Left colon (tissue), 2 donors: ENCODE results near the gene SLC38A3. TPM values are rescaled to one million over a fixed set of nuclear protein-coding genes. Genes with fewer than 3 reads are reported as not detected.

Source experiments
- ATAC-seq: fragments of 200-7000 bp; cut with Tn5 transposase; one replicate; pipeline ENCODE4 v1.9.1; 2020; ENCODE audit warnings: mild to moderate bottlenecking, moderate library complexity
- DNase-seq, 2 donors: peaks; one replicate each; pipeline ENCODE4 v3.0.0-alpha.2; 2020
- intact Hi-C, 2 donors: fragments of 100-400 bp; cut with DNase I in 1 of 2; cut with micrococcal nuclease in 1 of 2; formaldehyde crosslinking; loops; one replicate each; pipeline versions ENCODE4 v1.11.2 to v1.14.0; 2022; cut with DNase I, micrococcal nuclease
- total RNA-seq, 2 donors: library from RNA; stranded (reverse); fragmentation: NEBNext Ultra II Directional; extraction: Animal tissue kit (Norgen Biotek cat#: 25700); gene quantifications; one replicate each; pipeline ENCODE4 v1.2.1, GENCODE V29; 2021
- donor health status: DM: no; HTN: no; CAD: no.
- donor health status: DM: yes; HTN: yes; CAD: no.

Gene SLC38A3
- total RNA-seq, 2 donors from 2014 or later = not detected

DNA sequence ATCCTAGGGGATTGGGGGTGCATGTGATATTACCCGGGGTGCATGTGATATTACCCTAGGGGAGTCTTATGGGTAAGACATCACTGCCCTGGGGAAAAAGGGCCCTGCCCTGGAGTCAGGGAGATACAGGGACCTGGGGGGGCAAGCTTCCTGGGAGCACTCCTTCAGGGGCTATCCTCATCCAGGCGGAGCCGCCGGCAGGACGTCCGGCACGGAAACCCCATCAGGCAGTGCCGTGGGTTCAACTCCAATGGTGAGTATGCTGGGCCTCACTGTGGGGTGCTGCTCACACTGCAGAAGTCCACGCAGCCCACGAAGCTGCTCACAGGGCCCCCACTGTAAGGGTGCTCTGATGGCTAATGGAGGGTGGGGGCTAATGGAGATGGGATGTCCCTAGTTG is 19.0 kb upstream of the SLC38A3 start:
- intact Hi-C loops = loop anchor here in 1 of 2 donors (2.0 kb wide), 1 partner anchor 63 kb away; no protein-coding TSS in a partner anchor
- DNase-seq (no peak), ATAC-seq (no peak)

DNA sequence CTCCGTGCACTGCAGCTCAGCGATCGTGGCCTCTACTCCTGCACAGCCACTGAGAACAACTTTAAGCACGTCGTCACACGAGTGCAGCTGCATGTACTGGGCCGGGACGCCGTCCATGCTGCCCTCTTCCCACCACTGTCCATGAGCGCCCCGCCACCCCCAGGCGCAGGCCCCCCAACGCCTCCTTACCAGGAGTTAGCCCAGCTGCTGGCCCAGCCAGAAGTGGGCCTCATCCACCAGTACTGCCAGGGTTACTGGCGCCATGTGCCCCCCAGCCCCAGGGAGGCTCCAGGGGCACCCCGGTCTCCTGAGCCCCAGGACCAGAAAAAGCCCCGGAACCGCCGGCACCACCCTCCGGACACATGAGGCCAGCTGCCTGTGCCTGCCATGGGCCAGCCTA is 17.3 kb upstream of the SLC38A3 start:
- ATAC-seq (no peak), DNase-seq (no peak)
- intact Hi-C loops = loop anchor here in 1 of 2 donors (2.0 kb wide), 1 partner anchor 65 kb away; no protein-coding TSS in a partner anchor

DNA sequence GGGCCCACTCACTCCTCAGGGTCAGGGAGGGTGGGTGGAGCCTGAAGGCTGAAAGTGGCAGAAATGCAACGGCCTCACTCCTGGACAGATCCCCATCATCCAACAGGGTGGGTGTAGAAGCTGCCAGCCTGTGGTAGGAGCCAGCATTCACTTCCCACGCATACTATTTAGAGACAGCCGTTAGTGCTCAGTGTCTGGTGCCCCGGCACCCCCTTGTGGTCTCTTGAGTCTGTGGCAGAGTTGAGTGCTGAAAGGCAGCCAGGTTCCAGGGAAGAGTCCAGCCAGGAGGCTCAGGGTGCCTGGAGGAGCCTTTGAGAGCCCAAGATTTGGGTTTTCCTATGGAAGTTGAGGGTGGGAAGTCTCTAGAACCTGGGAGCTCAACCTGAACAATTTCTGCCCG is 15.8 kb upstream of the SLC38A3 start:
- ATAC-seq = peak; percentile 87
- intact Hi-C loops = no loop called here

DNA sequence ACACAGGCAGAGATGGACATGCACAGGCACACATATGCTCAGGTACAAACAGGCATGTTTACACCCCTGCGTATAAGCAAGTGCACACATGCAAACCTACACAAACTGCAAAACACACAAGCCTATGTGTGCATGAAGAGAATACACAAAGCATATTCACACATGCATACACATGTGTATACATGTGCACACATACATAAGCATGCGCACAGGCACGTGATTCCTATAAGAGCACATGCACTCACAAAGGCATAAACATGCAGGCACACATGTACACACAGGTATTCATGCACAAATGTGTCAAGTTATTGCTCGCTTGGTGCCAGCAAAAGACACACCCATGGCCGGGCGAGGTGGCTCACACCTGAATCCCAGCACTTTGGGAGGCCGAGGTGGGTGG is 15.1 kb upstream of the SLC38A3 start:
- ATAC-seq (no peak), DNase-seq (no peak)
- intact Hi-C loops = loop anchor here (5.0 to 10.0 kb wide), 2 partner anchors 82 to 85 kb away; partner anchors contain the start of gene LSMEM2 (in 1 of the 2)

More for the DNA sequence above, 15.8 kb upstream of the SLC38A3 start:
- peak; percentile 59 to 80 for DNase-seq

DNA sequence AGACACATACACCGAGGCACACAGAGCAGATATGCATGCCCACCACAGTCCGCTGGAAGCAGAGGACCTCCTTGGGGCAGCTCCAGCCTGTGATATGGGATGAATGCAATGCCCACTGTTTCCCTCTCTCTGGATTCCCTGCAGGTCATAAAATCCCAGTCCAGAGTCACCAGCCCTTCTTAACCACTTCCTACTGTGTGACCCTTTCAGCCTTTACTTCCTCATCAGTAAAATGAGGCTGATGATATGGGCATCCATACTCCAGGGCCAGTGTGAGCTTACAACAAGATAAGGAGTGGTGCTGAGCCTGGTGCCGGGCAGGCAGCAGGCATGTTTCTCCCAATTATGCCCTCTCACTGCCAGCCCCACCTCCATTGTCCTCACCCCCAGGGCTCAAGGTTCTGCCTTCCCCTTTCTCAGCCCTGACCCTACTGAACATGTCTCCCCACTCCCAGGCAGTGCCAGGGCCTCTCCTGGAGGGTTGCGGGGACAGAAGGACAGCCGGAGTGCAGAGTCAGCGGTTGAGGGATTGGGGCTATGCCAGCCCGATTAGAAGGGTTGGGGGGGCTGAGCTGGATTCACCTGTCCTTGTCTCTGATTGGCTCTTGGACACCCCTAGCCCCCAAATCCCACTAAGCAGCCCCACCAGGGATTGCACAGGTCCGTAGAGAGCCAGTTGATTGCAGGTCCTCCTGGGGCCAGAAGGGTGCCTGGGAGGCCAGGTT is 14.0 kb upstream of the SLC38A3 start, which contains the start of gene GNAT1:
GNAT1 (plus strand) TSS at position 675 of the 725 bp plus-strand sequence. CDS start 116 bp downstream, outside the sequence.
- DNase-seq = no peak
- peak; percentile 22 for ATAC-seq
- intact Hi-C loops = loop anchor here (5.0 to 10.0 kb wide), 2 partner anchors 81 to 84 kb away; partner anchors contain the start of gene LSMEM2 (in 1 of the 2)

DNA sequence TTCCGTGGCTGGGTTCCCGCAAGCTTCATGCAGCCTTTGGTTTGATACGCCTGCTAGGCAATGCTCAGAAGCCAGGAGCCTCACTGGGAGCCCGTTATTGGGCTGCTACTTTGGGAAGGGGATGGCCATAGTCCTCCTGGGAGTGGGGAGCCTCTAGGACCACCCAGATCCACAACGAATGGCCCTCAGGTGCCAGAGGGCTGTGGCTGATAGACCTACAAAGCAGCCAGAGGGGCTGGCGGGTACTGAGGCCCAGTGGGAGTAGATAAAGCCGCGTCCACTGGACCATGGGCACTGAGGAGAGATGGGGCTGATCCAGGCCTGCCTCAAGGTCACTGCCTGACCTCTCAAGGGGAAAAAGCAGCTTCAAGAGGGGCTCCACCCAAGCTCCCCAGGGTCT is 12.9 kb upstream of the SLC38A3 start:
- DNase-seq (no peak), ATAC-seq (no peak)
- intact Hi-C loops = loop anchor here (5.0 to 10.0 kb wide), 2 partner anchors 80 to 83 kb away; partner anchors contain the start of gene LSMEM2 (in 1 of the 2)

DNA sequence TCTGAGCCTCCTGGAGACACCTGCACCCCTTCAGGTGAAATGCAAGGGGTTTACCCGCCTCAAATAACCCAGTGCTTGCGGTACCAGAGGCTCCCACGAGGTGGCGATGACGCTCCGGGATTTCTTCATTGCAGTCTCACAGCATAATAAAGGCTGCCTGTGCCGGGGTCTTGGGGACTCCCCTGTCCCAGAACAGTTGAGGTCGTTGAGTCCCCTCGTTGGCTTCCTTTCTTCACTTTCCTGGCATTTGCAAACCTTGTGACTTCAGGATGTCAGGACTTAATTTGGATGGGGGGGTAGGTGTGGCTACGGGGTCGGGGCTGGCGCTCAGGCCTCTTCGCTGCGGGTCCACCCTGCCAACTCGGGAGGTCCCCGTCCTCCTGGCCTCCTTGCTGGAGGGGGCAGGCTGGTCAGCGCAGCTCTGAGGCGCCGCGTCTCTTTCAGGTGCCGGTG is 12.4 kb upstream of the SLC38A3 start:
- DNase-seq (peak in 1 of 2 donors; percentile 78), ATAC-seq (peak; percentile 39)
- intact Hi-C loops = loop anchor here (5.0 to 10.0 kb wide), 2 partner anchors 80 to 82 kb away; partner anchors contain the start of gene LSMEM2 (in 1 of the 2)

DNA sequence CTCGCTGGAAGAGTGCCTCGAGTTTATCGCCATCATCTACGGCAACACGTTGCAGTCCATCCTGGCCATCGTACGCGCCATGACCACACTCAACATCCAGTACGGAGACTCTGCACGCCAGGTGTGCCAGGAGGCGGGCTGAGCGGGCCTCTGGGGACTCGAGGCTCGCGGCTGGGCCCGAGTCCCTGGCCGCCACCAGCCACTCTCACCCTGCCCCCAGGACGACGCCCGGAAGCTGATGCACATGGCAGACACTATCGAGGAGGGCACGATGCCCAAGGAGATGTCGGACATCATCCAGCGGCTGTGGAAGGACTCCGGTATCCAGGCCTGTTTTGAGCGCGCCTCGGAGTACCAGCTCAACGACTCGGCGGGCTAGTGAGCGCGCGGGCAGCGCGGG is 11.8 kb upstream of the SLC38A3 start:
- ATAC-seq (no peak), DNase-seq (no peak)

DNA sequence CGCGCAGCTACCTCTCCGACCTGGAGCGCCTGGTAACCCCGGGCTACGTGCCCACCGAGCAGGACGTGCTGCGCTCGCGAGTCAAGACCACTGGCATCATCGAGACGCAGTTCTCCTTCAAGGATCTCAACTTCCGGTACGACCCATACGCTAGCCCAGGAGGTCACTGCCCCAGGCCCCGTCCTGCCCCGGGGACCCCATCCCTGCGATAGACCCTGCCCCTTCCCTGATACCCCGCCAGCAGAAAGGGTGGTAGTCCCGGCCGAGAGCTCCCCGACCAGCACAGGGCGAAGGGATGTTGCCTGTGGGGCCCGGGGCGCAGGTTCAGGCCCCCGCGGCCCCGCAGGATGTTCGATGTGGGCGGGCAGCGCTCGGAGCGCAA is 11.3 kb upstream of the SLC38A3 start:
- ATAC-seq (no peak), DNase-seq (no peak)
- intact Hi-C loops = loop anchor here (5.0 to 10.0 kb wide), 2 partner anchors 79 to 81 kb away; partner anchors contain the start of gene LSMEM2 (in 1 of the 2)

More for the DNA sequence above, 11.8 kb upstream of the SLC38A3 start:
- intact Hi-C loops = loop anchor here (5.0 to 10.0 kb wide), 2 partner anchors 79 to 82 kb away; partner anchors contain the start of gene LSMEM2 (in 1 of the 2)

DNA sequence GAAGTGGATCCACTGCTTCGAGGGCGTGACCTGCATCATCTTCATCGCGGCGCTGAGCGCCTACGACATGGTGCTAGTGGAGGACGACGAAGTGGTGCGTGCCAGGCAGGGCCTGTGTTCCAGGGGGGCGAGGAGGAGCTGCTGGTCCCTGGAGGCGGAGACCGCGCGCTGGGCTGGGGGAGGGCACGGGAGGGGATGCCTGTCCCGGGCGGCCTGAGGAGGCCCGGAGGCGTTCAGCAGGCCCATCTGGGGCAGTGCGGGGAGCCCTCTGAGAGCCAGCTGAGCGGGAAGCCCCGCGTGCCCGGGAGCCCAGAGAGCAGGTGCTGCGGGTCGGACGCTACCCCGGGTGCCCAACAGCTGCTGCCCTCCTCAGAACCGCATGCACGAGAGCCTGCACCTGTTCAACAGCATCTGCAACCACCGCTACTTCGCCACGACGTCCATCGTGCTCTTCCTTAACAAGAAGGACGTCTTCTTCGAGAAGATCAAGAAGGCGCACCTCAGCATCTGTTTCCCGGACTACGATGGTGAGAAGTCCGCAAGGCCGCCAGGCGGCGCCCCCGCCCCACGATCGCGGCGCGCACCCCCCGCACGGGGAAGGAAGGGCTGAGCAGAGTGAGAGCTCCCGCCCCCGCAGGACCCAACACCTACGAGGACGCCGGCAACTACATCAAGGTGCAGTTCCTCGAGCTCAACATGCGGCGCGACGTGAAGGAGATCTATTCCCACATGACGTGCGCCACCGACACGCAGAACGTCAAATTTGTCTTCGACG is 10.8 kb upstream of the SLC38A3 start:
- intact Hi-C loops = loop anchor here (5.0 to 10.0 kb wide), 2 partner anchors 78 to 80 kb away; partner anchors contain the start of gene LSMEM2 (in 1 of the 2)
- DNase-seq = peak; percentile 49 to 62
- ATAC-seq = peak; percentile 58

DNA sequence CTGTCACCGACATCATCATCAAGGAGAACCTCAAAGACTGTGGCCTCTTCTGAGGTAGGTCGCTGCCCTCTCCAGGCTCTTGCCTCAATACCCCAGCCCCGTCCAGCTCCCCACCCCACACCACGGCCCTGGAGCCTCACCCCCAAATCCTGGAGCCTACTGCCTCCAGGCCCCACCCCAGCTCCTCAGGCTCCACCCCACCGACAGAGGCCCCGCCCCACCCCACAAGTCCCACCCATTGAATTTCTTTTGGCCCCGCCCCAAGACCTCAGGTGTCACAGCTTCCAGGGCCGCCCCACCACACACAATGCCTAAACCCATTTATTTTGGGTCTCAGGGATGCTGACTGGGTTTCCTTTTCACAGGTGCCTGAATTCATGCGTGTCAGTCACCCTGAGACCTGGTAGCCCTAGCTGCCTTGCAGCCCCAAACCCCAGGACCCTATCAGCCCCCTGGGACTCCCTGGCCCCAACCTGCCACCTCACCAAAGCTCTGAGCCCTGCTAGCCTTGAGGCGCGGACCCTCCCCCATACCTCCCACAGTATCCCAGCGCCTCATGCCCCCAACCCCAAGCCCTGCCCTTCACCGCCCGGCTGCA is 10.1 kb upstream of the SLC38A3 start:
- DNase-seq (no peak), ATAC-seq (no peak)
- intact Hi-C loops = loop anchor here (5.0 to 10.0 kb wide), 2 partner anchors 77 to 80 kb away; partner anchors contain the start of gene LSMEM2 (in 1 of the 2)

DNA sequence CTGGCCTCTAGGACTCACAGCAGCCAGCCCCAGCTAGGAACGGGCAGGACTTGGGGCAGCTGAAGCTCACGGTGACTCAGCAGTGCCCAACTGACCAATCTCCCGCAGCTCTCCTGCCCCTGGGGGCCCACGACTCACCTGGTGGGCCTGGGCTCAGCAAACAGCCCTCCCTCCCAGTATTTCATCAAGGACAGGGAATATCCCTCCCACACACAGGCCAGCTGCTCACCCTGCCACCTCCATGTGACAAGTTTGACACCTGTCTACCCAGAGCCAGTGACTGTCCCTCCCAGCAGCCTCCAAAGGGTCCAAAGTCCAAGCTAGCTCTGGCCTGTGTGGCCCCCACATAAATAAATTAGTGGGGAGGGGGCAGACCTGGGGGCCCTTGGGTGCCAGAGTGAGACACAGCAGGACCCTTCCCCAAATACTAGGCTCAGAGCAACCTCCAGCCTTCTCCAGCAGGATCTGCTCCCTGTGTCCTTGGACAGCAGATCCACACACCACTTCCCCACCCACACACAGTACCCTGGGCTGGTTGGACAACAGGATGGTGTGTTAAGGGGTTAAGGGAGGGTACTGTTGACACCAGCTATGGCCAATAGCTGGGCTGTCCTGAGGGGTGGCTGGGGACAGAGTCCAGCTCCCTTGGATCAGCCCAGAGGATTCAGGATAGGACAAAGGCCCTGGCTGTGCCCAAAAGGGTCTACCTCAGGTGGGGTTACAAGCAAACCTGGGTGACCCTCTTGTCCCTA is 9.4 kb upstream of the SLC38A3 start:
- DNase-seq (no peak), ATAC-seq (peak; percentile 42)
- intact Hi-C loops = loop anchor here in 1 of 2 donors (10.0 kb wide), 1 partner anchor 79 kb away; the partner anchor contains the start of gene LSMEM2

DNA sequence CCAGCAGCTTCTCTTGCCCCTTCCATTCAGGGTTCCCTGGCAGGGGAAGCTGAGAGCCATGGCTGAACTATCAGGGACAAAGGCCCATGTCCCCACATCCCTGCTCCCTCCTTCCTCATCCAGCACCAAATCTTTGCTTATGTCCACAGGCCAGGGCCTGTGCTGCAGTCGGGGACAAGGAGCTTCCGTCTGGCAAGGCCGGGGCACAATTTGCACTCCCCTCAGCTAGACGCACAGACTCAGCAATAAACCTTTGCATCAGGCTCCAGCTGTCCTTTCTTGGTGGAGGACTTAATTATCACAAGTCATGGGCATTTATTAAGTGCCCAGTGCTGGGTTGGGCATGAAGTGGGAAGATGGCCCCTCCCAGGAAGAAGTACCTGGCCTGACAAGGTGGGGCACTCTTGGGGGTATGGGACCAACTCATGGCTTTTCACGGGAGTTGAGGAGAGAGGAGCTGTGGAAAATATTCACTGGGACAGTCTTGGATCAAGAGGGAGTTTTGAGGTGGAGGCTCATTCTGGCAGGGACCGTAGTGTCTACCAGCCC is 8.7 kb upstream of the SLC38A3 start:
- DNase-seq = no peak
- intact Hi-C loops = loop anchor here in 1 of 2 donors (10.0 kb wide), 1 partner anchor 78 kb away; the partner anchor contains the start of gene LSMEM2
- no peak for ATAC-seq

DNA sequence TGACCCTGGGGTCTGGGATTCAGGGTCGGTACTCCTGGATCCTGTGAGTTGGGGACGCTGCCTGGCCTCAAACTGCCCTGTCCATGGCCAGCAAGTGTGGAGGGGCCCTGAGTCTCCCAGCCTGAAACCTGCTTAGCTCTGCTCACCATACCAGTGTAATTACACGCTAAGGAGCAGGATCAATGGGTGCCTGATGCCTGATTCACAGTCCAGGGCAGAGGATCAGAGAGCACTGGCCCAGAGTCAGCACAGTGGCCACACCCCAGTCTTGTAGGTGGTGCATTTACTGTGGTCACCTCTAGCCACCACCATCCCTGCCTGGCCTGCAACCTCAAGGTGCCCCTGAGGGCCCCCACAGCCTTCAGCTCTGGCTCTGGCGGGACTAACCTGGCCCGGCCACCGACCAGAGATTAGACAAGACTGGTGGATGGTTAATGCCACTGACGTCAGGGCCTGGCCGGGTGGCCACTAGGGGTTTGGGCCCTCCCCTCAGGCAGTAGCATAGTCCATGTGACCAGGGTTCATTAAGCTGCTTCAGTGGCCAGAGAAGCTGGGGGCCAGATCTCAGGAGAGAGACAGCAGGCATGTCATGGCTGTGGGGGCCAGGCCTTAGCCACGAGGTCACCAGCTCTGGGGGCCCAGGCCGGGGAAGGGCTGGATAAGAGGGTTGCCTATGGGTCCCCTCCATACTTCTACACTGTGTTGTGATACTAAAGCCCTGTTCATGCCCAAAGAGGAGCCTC is 3.3 kb upstream of the SLC38A3 start:
- DNase-seq (no peak), ATAC-seq (peak; percentile 40)
- intact Hi-C loops = no loop called here

DNA sequence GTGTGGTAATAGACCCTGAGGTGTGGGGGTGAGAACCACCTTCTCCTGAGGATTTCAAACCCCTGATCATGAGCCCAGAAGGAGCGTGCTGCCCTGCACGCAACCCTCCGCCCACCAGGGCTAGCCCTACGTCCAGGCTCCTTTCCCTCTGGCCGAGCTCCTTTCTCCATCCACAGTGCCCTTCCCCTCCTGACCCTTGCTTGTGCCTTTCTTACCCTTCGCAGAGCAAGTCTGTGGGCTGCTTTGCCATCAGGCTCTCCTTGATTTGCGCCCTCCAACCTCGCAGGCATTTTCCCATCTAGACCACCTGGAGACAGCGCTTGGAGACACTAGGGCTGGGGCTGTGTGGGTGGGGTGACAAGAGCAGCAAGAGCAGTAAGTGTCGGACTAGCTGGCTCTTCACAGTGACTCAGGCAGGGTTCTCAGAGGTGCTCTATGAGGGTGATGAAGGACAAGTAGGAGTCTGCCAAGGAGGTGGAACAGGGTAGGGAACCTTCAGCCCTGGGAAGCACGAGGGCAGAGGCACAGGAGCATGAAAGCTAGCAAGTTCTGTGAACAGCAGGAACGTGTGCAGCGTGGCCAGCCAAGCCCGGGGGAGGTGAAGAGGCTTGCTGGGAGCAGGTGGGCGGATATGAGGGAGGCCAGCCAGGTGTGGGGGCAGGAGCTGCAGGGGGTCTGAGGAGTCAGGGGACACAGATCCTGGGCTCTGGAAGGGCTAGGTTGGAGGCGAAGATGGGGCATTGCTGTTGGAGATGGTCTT is 2.5 kb upstream of the SLC38A3 start:
- intact Hi-C loops = no loop called here
- ATAC-seq = no peak

More for the DNA sequence above, 2.5 kb upstream of the SLC38A3 start:
- DNase-seq = no peak
